ENCODE data around the gene DRG2. TPM values are rescaled to one million over a fixed set of nuclear protein-coding genes. Genes with fewer than 3 reads are reported as not detected.

DRG2 gene
- polyA plus RNA-seq, 1 of the 3 experiments (the other 2 are of a cell fraction): 39.9 TPM

DNA sequence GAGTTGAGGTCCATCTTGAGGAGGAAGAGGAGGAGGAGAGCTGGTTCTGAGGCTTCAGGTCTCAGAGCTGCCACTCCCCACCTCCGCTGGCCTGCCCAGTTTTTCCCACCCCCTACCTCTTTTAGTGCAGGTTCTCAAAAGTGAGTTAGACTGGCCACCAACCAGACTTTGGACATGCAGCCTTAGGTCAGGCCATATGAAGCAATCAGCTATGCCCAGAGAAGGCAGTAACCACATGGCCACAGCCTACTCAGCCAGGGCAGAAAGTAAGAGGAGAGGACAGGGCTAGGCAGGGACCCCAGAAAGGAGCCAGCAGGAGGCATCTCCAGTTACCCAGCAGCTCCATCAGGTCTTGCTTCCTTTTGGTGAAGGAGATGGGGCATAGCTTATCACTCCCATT is 29.8 kb downstream of the DRG2 start:
- H3K4me1 ChIP-seq (ENCODE audit: control insufficient read depth in 1 of 2, insufficient read depth in 2 of 2, low read depth in 1 of 2, low read length in 1 of 2): no peaks in the 10 kb centered on the region; a peak in 1 of 4 replicates
- ChIA-PET POLR2A (no interaction called here), CTCF (no interaction called here)
- no peaks in the 10 kb centered on the region for H3F3A ChIP-seq (replicated peaks; ENCODE audit: insufficient read depth)
- no peak overlapping the region for H3K4me3 ChIP-seq (ENCODE audit: low read depth in 2 of 2, low read length in 1 of 2)
- H2AFZ ChIP-seq (ENCODE audit: low read depth): no peak overlapping the region
- H3K36me3 ChIP-seq (replicated peaks in 1 of 2; ENCODE audit: control insufficient read depth in 1 of 2, insufficient read depth in 2 of 2, low read length in 1 of 2): no peaks in the 10 kb centered on the region
- H3K9me3 ChIP-seq: no peaks in the 10 kb centered on the region
- no peaks in the 10 kb centered on the region for H4K20me1 ChIP-seq (ENCODE audit: insufficient read depth)
- TF ChIP-seq REST (IDR thresholded peaks at IDR 0.05; ENCODE audit: low read depth, low read length) (no peak), SMC3 (IDR thresholded peaks at IDR 0.05; ENCODE audit: low read depth, low read length) (no peak), TEAD4 (IDR thresholded peaks at IDR 0.05; ENCODE audit: borderline replicate concordance, insufficient read depth) (no peak), TAF1 (IDR thresholded peaks at IDR 0.05; ENCODE audit: borderline replicate concordance, low read depth, low read length) (no peak), FOXJ3 (CRISPR knock-in tag; IDR thresholded peaks at IDR 0.05) (no peak), SIN3A (IDR thresholded peaks at IDR 0.05; ENCODE audit: borderline replicate concordance, low read depth, low read length) (no peak), RXRA (IDR thresholded peaks at IDR 0.05; ENCODE audit: borderline replicate concordance, low read depth) (no peak), RFX5 (IDR thresholded peaks at IDR 0.05; ENCODE audit: low read length) (no peak), FOSL2 (IDR thresholded peaks at IDR 0.05; ENCODE audit: borderline replicate concordance, low read depth) (no peak), NFIC (IDR thresholded peaks at IDR 0.05; ENCODE audit: borderline replicate concordance) (no peak)
- TF ChIP-seq, protein P1, sequence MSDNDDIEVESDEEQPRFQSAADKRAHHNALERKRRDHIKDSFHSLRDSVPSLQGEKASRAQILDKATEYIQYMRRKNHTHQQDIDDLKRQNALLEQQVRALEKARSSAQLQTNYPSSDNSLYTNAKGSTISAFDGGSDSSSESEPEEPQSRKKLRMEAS (IDR thresholded peaks at IDR 0.05; ENCODE audit: low read depth): no peak
- TF ChIP-seq, protein P2, sequence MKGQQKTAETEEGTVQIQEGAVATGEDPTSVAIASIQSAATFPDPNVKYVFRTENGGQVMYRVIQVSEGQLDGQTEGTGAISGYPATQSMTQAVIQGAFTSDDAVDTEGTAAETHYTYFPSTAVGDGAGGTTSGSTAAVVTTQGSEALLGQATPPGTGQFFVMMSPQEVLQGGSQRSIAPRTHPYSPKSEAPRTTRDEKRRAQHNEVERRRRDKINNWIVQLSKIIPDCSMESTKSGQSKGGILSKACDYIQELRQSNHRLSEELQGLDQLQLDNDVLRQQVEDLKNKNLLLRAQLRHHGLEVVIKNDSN (IDR thresholded peaks at IDR 0.05; ENCODE audit: borderline replicate concordance, low read depth): no peak
- TF ChIP-seq, protein P3, sequence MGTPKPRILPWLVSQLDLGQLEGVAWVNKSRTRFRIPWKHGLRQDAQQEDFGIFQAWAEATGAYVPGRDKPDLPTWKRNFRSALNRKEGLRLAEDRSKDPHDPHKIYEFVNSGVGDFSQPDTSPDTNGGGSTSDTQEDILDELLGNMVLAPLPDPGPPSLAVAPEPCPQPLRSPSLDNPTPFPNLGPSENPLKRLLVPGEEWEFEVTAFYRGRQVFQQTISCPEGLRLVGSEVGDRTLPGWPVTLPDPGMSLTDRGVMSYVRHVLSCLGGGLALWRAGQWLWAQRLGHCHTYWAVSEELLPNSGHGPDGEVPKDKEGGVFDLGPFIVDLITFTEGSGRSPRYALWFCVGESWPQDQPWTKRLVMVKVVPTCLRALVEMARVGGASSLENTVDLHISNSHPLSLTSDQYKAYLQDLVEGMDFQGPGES (IDR thresholded peaks at IDR 0.05; ENCODE audit: low read depth, low read length): no peak
- no peak overlapping the region for H3K9ac ChIP-seq
- H3K9me2 ChIP-seq: no peaks in the 10 kb centered on the region
- WGBS (ENCODE audit: low lambda C conversion rate): 80% methylated on average over 1 of the region's 1 CpG
- H3K27me3 ChIP-seq (ENCODE audit: insufficient read depth): no peaks in the 10 kb centered on the region
- DNase-seq: no peak
- H3K4me2 ChIP-seq: no peak overlapping the region
- no peaks in the 10 kb centered on the region for H3K79me2 ChIP-seq (ENCODE audit: insufficient read depth)
- H3K27ac ChIP-seq (ENCODE audit: low read depth in 2 of 2, low read length in 1 of 2): no peak overlapping the region
